Caki2 (cell line): ENCODE results near the gene FGF6. TPM values are rescaled to one million over a fixed set of nuclear protein-coding genes. Genes with fewer than 3 reads are reported as not detected.
"Not testable (repeated sequence)": the region's sequence is repeated elsewhere in the genome, so short reads cannot be mapped to it uniquely, and the experiment has no call there.

Experiments
- DNase-seq: peaks from one replicate; pipeline ENCODE4 v3.0.0-alpha.2; 2015; ENCODE audit warnings: low read depth
- in situ Hi-C: cut with HindIII; loops from 2 replicates; pipeline ENCODE4 v1.10.0; 2016; ENCODE audit warnings: low sequenced_read_pairs, low pct_unique_long_range_greater_than_20kb, mixed read lengths
- total RNA-seq: library from RNA; depleted of rRNA; stranded (reverse); fragments of >200 nt; shearing (Covaris generic); gene quantifications from 2 replicates; pipeline ENCODE4 v1.2.3, GENCODE V29; 2014; ENCODE audit warnings: low replicate concordance

FGF6 gene
- total RNA-seq, 1 experiment from 2014 or later, result not detected

GRCh38 chr12:4431436-4431835 is 14.2 kb downstream of the FGF6 start:
- no peak for DNase-seq
- in situ Hi-C loops, result no loop called here

- no peak for DNase-seq
- in situ Hi-C loops, result no loop called here
Observed at GRCh38 chr12:4424422-4424821, 21.2 kb downstream of the FGF6 start.

GRCh38 chr12:4423528-4424195 is 22.0 kb downstream of the FGF6 start:
- no peak for DNase-seq
- in situ Hi-C loops, result no loop called here

GRCh38 chr12:4422985-4423384 is 22.6 kb downstream of the FGF6 start:
- in situ Hi-C loops, result no loop called here
- no peak for DNase-seq

- DNase-seq, result peak; percentile 13
- in situ Hi-C loops, result no loop called here
Observed at GRCh38 chr12:4421590-4422031, 24.0 kb downstream of the FGF6 start.

GRCh38 chr12:4420138-4420670 is 25.4 kb downstream of the FGF6 start:
- no peak for DNase-seq
- in situ Hi-C loops, result no loop called here

- in situ Hi-C loops, result no loop called here
- DNase-seq, result no peak
Observed at GRCh38 chr12:4418913-4419312, 26.7 kb downstream of the FGF6 start.

GRCh38 chr12:4417936-4418335 is 27.7 kb downstream of the FGF6 start:
- in situ Hi-C loops, result no loop called here
- no peak for DNase-seq

GRCh38 chr12:4417455-4417854 is 28.2 kb downstream of the FGF6 start:
- no peak for DNase-seq
- in situ Hi-C loops, result no loop called here

- no peak for DNase-seq
- in situ Hi-C loops, result no loop called here
Observed at GRCh38 chr12:4416276-4416675, 29.3 kb downstream of the FGF6 start.

GRCh38 chr12:4412465-4412864 is 33.1 kb downstream of the FGF6 start:
- no peak for DNase-seq
- in situ Hi-C loops, result no loop called here

- in situ Hi-C loops, result no loop called here
- no peak for DNase-seq
Observed at GRCh38 chr12:4412056-4412455, 33.6 kb downstream of the FGF6 start.

- no peak for DNase-seq
- in situ Hi-C loops, result no loop called here
Observed at GRCh38 chr12:4407136-4407535, 38.5 kb downstream of the FGF6 start.

- DNase-seq, in situ Hi-C loops: not testable (repeated sequence)
Observed at GRCh38 chr12:4404877-4405637, 40.6 kb downstream of the FGF6 start.

GRCh38 chr12:4402996-4403395 is 42.6 kb downstream of the FGF6 start:
- in situ Hi-C loops, result no loop called here
- DNase-seq, result no peak

GRCh38 chr12:4401117-4401516 is 44.5 kb downstream of the FGF6 start:
- in situ Hi-C loops, result no loop called here
- DNase-seq, result no peak

- no peak for DNase-seq
- in situ Hi-C loops, result no loop called here
Observed at GRCh38 chr12:4395818-4396217, 49.8 kb downstream of the FGF6 start.

GRCh38 chr12:4393211-4393610 is 52.4 kb downstream of the FGF6 start:
- in situ Hi-C loops, result no loop called here
- no peak for DNase-seq

GRCh38 chr12:4392223-4392742 is 53.3 kb downstream of the FGF6 start:
- DNase-seq, result no peak
- in situ Hi-C loops, result no loop called here
